HepG2 (cell line): Measurements from ENCODE around the gene TIMM10. TPM values are rescaled to one million over a fixed set of nuclear protein-coding genes. Genes with fewer than 3 reads are reported as not detected.

Experiments used
- BCL3 ChIP-seq: sonication (generic); formaldehyde crosslinking; IDR thresholded peaks from 2 replicates; pipeline ENCODE4 v1.5.1; 2020; ENCODE audit warnings: mild to moderate bottlenecking, missing genetic modification reagents, moderate library complexity
- BORCS8-MEF2B ChIP-seq: sonication (generic); formaldehyde crosslinking; IDR thresholded peaks from 2 replicates; pipeline ENCODE4 v1.8.0; 2022; ENCODE audit warnings: mild to moderate bottlenecking, missing genetic modification reagents
- E2F2 ChIP-seq: sonication (generic); formaldehyde crosslinking; IDR thresholded peaks from 2 replicates; pipeline ENCODE4 v1.4.0; 2020; ENCODE audit warnings: missing genetic modification reagents, borderline replicate concordance
- EED ChIP-seq: sonication (generic); formaldehyde crosslinking; IDR thresholded peaks from 2 replicates; pipeline ENCODE4 v1.5.0; 2020; ENCODE audit warnings: mild to moderate bottlenecking, missing genetic modification reagents
- EHMT2 ChIP-seq: fragments of 200-600 bp; sonication (generic); IDR thresholded peaks from 2 replicates; pipeline ENCODE4 v1.7.0; 2017; ENCODE audit warnings: antibody characterized with exemption, low read depth, low read length, borderline replicate concordance
- GATAD2A ChIP-seq: IDR thresholded peaks from 2 replicates; pipeline ENCODE4 v1.6.1; 2016
- HNF4A ChIP-seq: sonication (generic); formaldehyde crosslinking; IDR thresholded peaks from 2 replicates; pipeline ENCODE4 v1.4.0; 2020; ENCODE audit warnings: missing genetic modification reagents
- KAT2B ChIP-seq: fragments of 150-350 bp; IDR thresholded peaks from 2 replicates; pipeline ENCODE4 v1.6.1; 2014; ENCODE audit warnings: low read depth, low read length, borderline replicate concordance
- MAFK ChIP-seq, 2 experiments: IDR thresholded peaks in 1 of 2; conservative IDR thresholded peaks in 1 of 2; 2 replicates each; pipeline ENCODE4 v1.6.1; 2011; ENCODE audit warnings: improper control_type of control experiment in 2 of 2, low read length in 2 of 2
- MAZ ChIP-seq, 2 experiments: sonication (generic) in 1 of 2; formaldehyde crosslinking in 1 of 2; IDR thresholded peaks; 2 replicates each; pipeline versions ENCODE4 v1.5.0 to v1.6.1; 2012 to 2020; ENCODE audit warnings: low read depth in 2 of 2, mild to moderate bottlenecking in 2 of 2, borderline replicate concordance in 1 of 2, improper control_type of control experiment in 1 of 2, low read length in 1 of 2, missing genetic modification reagents in 1 of 2, moderate library complexity in 1 of 2
- MXI1 ChIP-seq: IDR thresholded peaks from 3 replicates; pipeline ENCODE4 v1.6.1; 2012; ENCODE audit warnings: low read depth, low read length, inconsistent platforms, borderline replicate concordance
- MYC ChIP-seq: sonication (generic); formaldehyde crosslinking; IDR thresholded peaks from 2 replicates; pipeline ENCODE4 v1.9.0; 2021; ENCODE audit warnings: missing genetic modification reagents, borderline replicate concordance
- NBN ChIP-seq: fragments of 450-650 bp; conservative IDR thresholded peaks from 2 replicates; pipeline ENCODE4 v1.6.1; 2017
- NFKBIZ ChIP-seq: IDR thresholded peaks from 2 replicates; pipeline ENCODE4 v1.6.1; 2018; ENCODE audit warnings: missing genetic modification reagents, missing compliant biosample characterization
- RBAK ChIP-seq: sonication (generic); formaldehyde crosslinking; IDR thresholded peaks from 2 replicates; pipeline ENCODE4 v1.5.1; 2020; ENCODE audit warnings: mild to moderate bottlenecking, missing genetic modification reagents
- RBM39 ChIP-seq: fragments of 200-400 bp; formaldehyde crosslinking; IDR thresholded peaks from one replicate; pipeline ENCODE4 v1.6.1; 2018; ENCODE audit warnings: antibody characterized with exemption, mild to moderate bottlenecking, low read depth, low read length; ENCODE audit not compliant: poor library complexity, severe bottlenecking
- SATB2 ChIP-seq: sonication (generic); formaldehyde crosslinking; IDR thresholded peaks from 2 replicates; pipeline ENCODE4 v1.5.0; 2020; ENCODE audit warnings: missing genetic modification reagents
- SMARCC2 ChIP-seq: fragments of 450-650 bp; IDR thresholded peaks from 2 replicates; pipeline ENCODE4 v1.6.1; 2017; ENCODE audit warnings: antibody characterized with exemption, mild to moderate bottlenecking
- ZNF17 ChIP-seq: sonication (generic); formaldehyde crosslinking; IDR thresholded peaks from 2 replicates; pipeline ENCODE4 v1.5.0; 2020; ENCODE audit warnings: mild to moderate bottlenecking, missing genetic modification reagents
- ZNF331 ChIP-seq: sonication (generic); formaldehyde crosslinking; IDR thresholded peaks from 2 replicates; pipeline ENCODE4 v1.4.0; 2020; ENCODE audit warnings: missing genetic modification reagents
- ZNF563 ChIP-seq: sonication (generic); formaldehyde crosslinking; IDR thresholded peaks from 2 replicates; pipeline ENCODE4 v1.8.0; 2022; ENCODE audit warnings: mild to moderate bottlenecking, moderate library complexity, missing genetic modification reagents
- ZNF607 ChIP-seq: sonication (generic); formaldehyde crosslinking; IDR thresholded peaks from 2 replicates; pipeline ENCODE4 v1.5.1; 2020; ENCODE audit warnings: missing genetic modification reagents, mild to moderate bottlenecking, borderline replicate concordance
- ZNF83 ChIP-seq: sonication (generic); formaldehyde crosslinking; IDR thresholded peaks from 2 replicates; pipeline ENCODE4 v1.4.0; 2020; ENCODE audit warnings: missing genetic modification reagents, mild to moderate bottlenecking, borderline replicate concordance
- ZNF850 ChIP-seq: sonication (generic); formaldehyde crosslinking; conservative IDR thresholded peaks from 2 replicates; pipeline ENCODE4 v1.9.0; 2021; ENCODE audit warnings: mild to moderate bottlenecking, missing genetic modification reagents
- polyA plus RNA-seq, 8 experiments: library from polyadenylated mRNA; depleted of rRNA in 3 of 8; stranded (reverse) in 7 of 8; unstranded in 1 of 8; fragments of >200 nt; fragmentation: Illumina TruSeq in 4 of 8; extraction: Trizol in 4 of 8; gene quantifications; 2 replicates each; pipeline versions ENCODE4 v1.2.1 to v1.2.3, GENCODE V29; 2011 to 2016; ENCODE audit warnings: low read depth in 4 of 8, missing spikeins in 1 of 8, mixed read lengths in 1 of 8; ENCODE audit not compliant: insufficient read depth in 1 of 8
- total RNA-seq, 5 experiments: library from RNA; depleted of rRNA; stranded (reverse); fragments of >200 nt; fragmentation: Illumina TruSeq; extraction: Trizol; gene quantifications; 2 replicates each; pipeline ENCODE4 v1.2.3, GENCODE V29; 2016; ENCODE audit warnings: low read depth in 1 of 5
- TF ChIP-seq, protein P1 (sequence below): IDR thresholded peaks from 2 replicates; pipeline ENCODE4 v1.6.1; 2018; ENCODE audit warnings: missing genetic modification reagents
- TF ChIP-seq, protein P2 (sequence below): sonication (generic); formaldehyde crosslinking; IDR thresholded peaks from 2 replicates; pipeline ENCODE4 v1.5.0; 2020; ENCODE audit warnings: missing genetic modification reagents, mild to moderate bottlenecking, borderline replicate concordance

Gene TIMM10
- total and polyA plus RNA-seq, 2 of the 13 experiments (the other 11 are each of a cell fraction or from before 2014, with no cell fraction given): 67.8 to 82.2 TPM

DNA sequence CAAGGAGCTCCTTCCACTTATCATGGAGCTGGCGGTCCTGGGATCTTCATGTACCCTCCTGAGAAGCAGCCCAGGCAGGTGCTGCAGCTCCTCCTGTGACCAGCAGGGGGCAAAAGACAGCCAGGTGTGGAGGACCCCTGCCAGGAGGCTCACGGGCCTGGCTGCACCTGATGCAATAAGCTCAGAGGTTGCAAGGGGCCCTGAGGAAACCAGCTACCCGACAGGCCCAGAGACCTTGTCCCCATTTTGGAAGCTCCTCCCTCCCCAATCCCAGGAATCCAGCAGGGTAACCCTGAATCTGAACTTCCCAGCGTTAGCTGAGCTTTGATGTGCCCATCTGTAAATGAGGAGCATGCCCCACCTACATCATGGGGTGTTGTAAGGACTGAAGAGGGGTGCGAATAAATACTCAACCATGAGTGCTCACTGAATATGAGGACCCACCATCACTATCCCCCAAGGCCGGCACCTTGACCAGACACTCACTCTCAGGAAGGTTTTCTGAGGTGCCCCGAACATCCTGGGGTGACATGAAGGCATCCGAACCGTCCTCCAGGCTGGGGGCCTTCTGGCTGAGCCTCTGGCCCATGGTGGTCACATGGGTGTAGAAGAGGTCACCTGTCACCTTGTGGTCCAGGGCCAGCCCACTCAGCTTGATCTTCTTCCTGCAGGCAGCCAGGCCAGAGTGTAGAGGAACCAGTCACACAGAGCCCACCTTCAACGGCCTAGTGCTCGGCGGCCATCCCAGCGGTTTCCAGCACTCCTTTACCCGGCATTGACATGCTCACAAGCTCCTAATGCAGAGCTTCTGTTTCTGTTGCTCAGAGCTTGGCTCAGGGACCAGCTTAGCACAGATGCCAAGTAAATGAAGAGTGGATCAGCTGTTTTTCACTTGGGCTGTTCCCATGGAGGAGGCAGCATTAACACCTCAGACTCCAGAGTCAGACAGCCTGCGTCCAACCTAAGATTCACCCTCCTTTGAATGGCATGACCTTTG lies 36.7 kb downstream of the TIMM10 start (continued):
- TF ChIP-seq MXI1 (peak; percentile 37; the same call in 1 of the 3 replicates), BCL3 (CRISPR knock-in tag) (no peak), GATAD2A (CRISPR knock-in tag) (peak; percentile 89), SATB2 (CRISPR knock-in tag) (no peak), ZNF331 (peak; percentile 45; the same call in 1 of the 2 replicates), RBAK (CRISPR knock-in tag) (no peak), HNF4A (CRISPR knock-in tag) (peak; percentile 71), EHMT2 (no peak), E2F2 (CRISPR knock-in tag) (no peak), MAZ (IDR thresholded peaks at IDR 0.05; ENCODE audit: borderline replicate concordance, low read depth, low read length) (no peak), MAZ (CRISPR knock-in tag; IDR thresholded peaks at IDR 0.05; ENCODE audit: low read depth) (peak; percentile 71), KAT2B (no peak), SMARCC2 (no peak), ZNF607 (CRISPR knock-in tag) (no peak), ZNF563 (CRISPR knock-in tag) (no peak), ZNF17 (CRISPR knock-in tag) (no peak), NFKBIZ (no peak), NBN (no peak), ZNF83 (CRISPR knock-in tag) (no peak), MYC (peak; percentile 78; the same call in 1 of the 2 replicates), RBM39 (no peak), BORCS8-MEF2B (no peak), MAFK (conservative IDR thresholded peaks at IDR 0.05 in 1 of 2, IDR thresholded peaks at IDR 0.05 in 1 of 2; ENCODE audit: low read length in 2 of 2) (no peak), ZNF850 (CRISPR knock-in tag) (no peak), EED (CRISPR knock-in tag) (no peak)
- TF ChIP-seq, protein P1, sequence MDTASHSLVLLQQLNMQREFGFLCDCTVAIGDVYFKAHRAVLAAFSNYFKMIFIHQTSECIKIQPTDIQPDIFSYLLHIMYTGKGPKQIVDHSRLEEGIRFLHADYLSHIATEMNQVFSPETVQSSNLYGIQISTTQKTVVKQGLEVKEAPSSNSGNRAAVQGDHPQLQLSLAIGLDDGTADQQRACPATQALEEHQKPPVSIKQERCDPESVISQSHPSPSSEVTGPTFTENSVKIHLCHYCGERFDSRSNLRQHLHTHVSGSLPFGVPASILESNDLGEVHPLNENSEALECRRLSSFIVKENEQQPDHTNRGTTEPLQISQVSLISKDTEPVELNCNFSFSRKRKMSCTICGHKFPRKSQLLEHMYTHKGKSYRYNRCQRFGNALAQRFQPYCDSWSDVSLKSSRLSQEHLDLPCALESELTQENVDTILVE (CRISPR knock-in tag): peak; percentile 66
- TF ChIP-seq, protein P2, sequence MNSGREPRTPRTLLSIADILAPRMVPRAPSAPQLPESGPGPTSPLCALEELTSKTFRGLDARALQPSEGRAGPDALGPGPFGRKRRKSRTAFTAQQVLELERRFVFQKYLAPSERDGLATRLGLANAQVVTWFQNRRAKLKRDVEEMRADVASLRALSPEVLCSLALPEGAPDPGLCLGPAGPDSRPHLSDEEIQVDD (CRISPR knock-in tag): no peak
